GM23338 (cell line): Measurements from ENCODE around the gene NT5DC2. TPM values are rescaled to one million over a fixed set of nuclear protein-coding genes. Genes with fewer than 3 reads are reported as not detected.

Source experiments
- ATAC-seq: fragments of 200-7000 bp; cut with Tn5 transposase; 3 replicates; pipeline ENCODE4 v1.9.1; 2020
- DNase-seq: peaks from one replicate; pipeline ENCODE4 v3.0.0-alpha.2; 2015; ENCODE audit warnings: low spot score
- H2AFZ ChIP-seq: fragments of 200-600 bp; sonication (generic); 2 replicates; pipeline ENCODE4 v1.8.0; 2016; ENCODE audit warnings: antibody characterized with exemption, mild to moderate bottlenecking, moderate library complexity
- H3F3A ChIP-seq: fragments of 200-600 bp; sonication (generic); replicated peaks from 2 replicates; pipeline ENCODE4 v1.8.0; 2017; ENCODE audit warnings: antibody characterized with exemption, mixed run types, low read depth
- H3K27ac ChIP-seq: fragments of 200-600 bp; sonication (generic); 2 replicates; pipeline ENCODE4 v1.6.1; 2016; ENCODE audit warnings: low read depth
- H3K27me3 ChIP-seq: fragments of 200-600 bp; sonication (generic); 2 replicates; pipeline ENCODE4 v1.8.0; 2016; ENCODE audit warnings: mild to moderate bottlenecking, mixed run types, moderate library complexity; ENCODE audit not compliant: insufficient read depth
- H3K36me3 ChIP-seq: fragments of 200-600 bp; sonication (generic); 2 replicates; pipeline ENCODE4 v1.8.0; 2016; ENCODE audit warnings: mild to moderate bottlenecking; ENCODE audit not compliant: insufficient read depth
- H3K4me1 ChIP-seq: fragments of 200-600 bp; sonication (generic); 2 replicates; pipeline ENCODE4 v1.8.0; 2016; ENCODE audit warnings: mild to moderate bottlenecking, moderate library complexity; ENCODE audit not compliant: insufficient read depth
- H3K4me2 ChIP-seq: fragments of 200-600 bp; sonication (generic); 2 replicates; pipeline ENCODE4 v1.7.1; 2017; ENCODE audit warnings: mixed run types
- H3K4me3 ChIP-seq: fragments of 200-600 bp; sonication (generic); 2 replicates; pipeline ENCODE4 v1.6.1; 2016; ENCODE audit warnings: mixed run types
- H3K79me2 ChIP-seq: fragments of 200-600 bp; sonication (generic); replicated peaks from 2 replicates; pipeline ENCODE4 v1.8.0; 2017; ENCODE audit warnings: mild to moderate bottlenecking; ENCODE audit not compliant: insufficient read depth
- H3K9me2 ChIP-seq: fragments of 200-600 bp; sonication (generic); 2 replicates; pipeline ENCODE4 v1.8.0; 2017; ENCODE audit not compliant: insufficient read depth
- H4K20me1 ChIP-seq: fragments of 200-600 bp; sonication (generic); replicated peaks from 2 replicates; pipeline ENCODE4 v1.8.0; 2017; ENCODE audit warnings: mild to moderate bottlenecking; ENCODE audit not compliant: insufficient read depth
- H3K27ac Mint-ChIP-seq: 2 replicates; pipeline ENCODE4 v1.8.0; 2020; ENCODE audit warnings: inconsistent platforms, mild to moderate bottlenecking, moderate library complexity, mixed read lengths
- H3K27me3 Mint-ChIP-seq: 3 replicates; pipeline ENCODE4 v1.8.0; 2022; ENCODE audit warnings: low read depth, mild to moderate bottlenecking, moderate library complexity, mixed read lengths, inconsistent platforms; ENCODE audit not compliant: insufficient read depth, poor library complexity
- H3K36me3 Mint-ChIP-seq: 3 replicates; pipeline ENCODE4 v1.8.0; 2021; ENCODE audit warnings: low read depth, mild to moderate bottlenecking, inconsistent platforms, moderate library complexity, mixed read lengths
- H3K4me1 Mint-ChIP-seq: 3 replicates; pipeline ENCODE4 v1.8.0; 2020; ENCODE audit warnings: mild to moderate bottlenecking, inconsistent platforms, mixed read lengths
- H3K4me3 Mint-ChIP-seq: 3 replicates; pipeline ENCODE4 v1.8.0; 2021; ENCODE audit warnings: moderate library complexity, mild to moderate bottlenecking, inconsistent platforms, mixed read lengths
- H3K9me3 Mint-ChIP-seq: 3 replicates; pipeline ENCODE4 v1.8.0; 2020; ENCODE audit warnings: moderate library complexity, mild to moderate bottlenecking, inconsistent platforms, mixed read lengths
- ETS1 ChIP-seq: IDR thresholded peaks from 2 replicates; pipeline ENCODE4 v1.6.1; 2016; ENCODE audit warnings: antibody characterized with exemption
- EZH2 ChIP-seq: fragments of 200-600 bp; sonication (generic); IDR thresholded peaks from one replicate; pipeline ENCODE4 v1.8.0; 2017; ENCODE audit warnings: antibody characterized with exemption, mild to moderate bottlenecking, low read depth; ENCODE audit not compliant: unreplicated experiment
- POLR2AphosphoS5 ChIP-seq: IDR thresholded peaks from 2 replicates; pipeline ENCODE4 v1.6.1; 2016; ENCODE audit warnings: antibody characterized with exemption, low read depth
- REST ChIP-seq: IDR thresholded peaks from one replicate; pipeline ENCODE4 v1.6.1; 2018; ENCODE audit warnings: antibody characterized with exemption; ENCODE audit not compliant: unreplicated experiment
- ZNF462 ChIP-seq: fragments of 250-450 bp; sonication (Bioruptor Pico); IDR thresholded peaks from 2 replicates; pipeline ENCODE4 v1.5.0; 2020; ENCODE audit warnings: mild to moderate bottlenecking, moderate library complexity
- polyA plus RNA-seq: library from polyadenylated mRNA; unstranded; fragments of >200 nt; fragmentation: Nextera tagmentation; extraction: Ambion mirVana; gene quantifications from 2 replicates; pipeline ENCODE4 v1.2.1, GENCODE V29; 2016
- total RNA-seq: library from RNA; depleted of rRNA; stranded (reverse); fragments of >200 nt; shearing (Covaris generic); gene quantifications from 2 replicates; pipeline ENCODE4 v1.2.3, GENCODE V29; 2014

Gene NT5DC2
- total and polyA plus RNA-seq, 2 experiments from 2014 or later = 269 to 324 TPM

- H3K4me1 ChIP-seq = no peaks in the 10 kb centered on the region
- no peaks in the 10 kb centered on the region for H3K9me2 ChIP-seq
- H3K27ac ChIP-seq = no peak overlapping the region
- TF ChIP-seq POLR2AphosphoS5 (no peak), REST (no peak), ZNF462 (CRISPR knock-in tag) (no peak), ETS1 (no peak), EZH2 (no peak)
- H3K36me3 ChIP-seq = 0 out of 2 replicates have a peak, but pooled peaks cover 4% of the 10 kb centered on the region
- H3K4me3 ChIP-seq = no peak overlapping the region
- H3K36me3 Mint-ChIP-seq = peaks cover 52% of the 10 kb centered on the region
- no peaks in the 10 kb centered on the region; the same call in 1 of the 2 replicates for H3K79me2 ChIP-seq
- no peaks in the 10 kb centered on the region for H3F3A ChIP-seq
- H2AFZ ChIP-seq = no peak overlapping the region
- peaks cover 8% of the 10 kb centered on the region; the same call in 1 of the 2 replicates for H4K20me1 ChIP-seq
- H3K4me2 ChIP-seq = no peak overlapping the region
- H3K4me1 Mint-ChIP-seq = peaks cover 3% of the 10 kb centered on the region; the same call in 1 of the 3 replicates
- DNase-seq (no peak), ATAC-seq (no peak)
- no peaks in the 10 kb centered on the region for H3K9me3 Mint-ChIP-seq
- H3K4me3 Mint-ChIP-seq = no peak overlapping the region
- H3K27ac Mint-ChIP-seq = no peak overlapping the region; the same call in 1 of the 2 replicates
- peaks cover 16% of the 10 kb centered on the region for H3K27me3 Mint-ChIP-seq
- no peaks in the 10 kb centered on the region for H3K27me3 ChIP-seq
Observed at GRCh38 chr3:52487788-52488691, 45.6 kb downstream of the NT5DC2 start.
